T follicular helper cell (primary cell): ENCODE results near the gene CEP43.

Experiments
- DNase-seq: peaks from one replicate; pipeline ENCODE4 v3.0.0-alpha.2; 2020; ENCODE audit warnings: low read depth

The CEP43 gene

GRCh38 chr6:166969390-166970002 is 29.7 kb upstream of the CEP43 start:
- DNase-seq, result no peak

- DNase-seq, result no peak
Measured at GRCh38 chr6:166970091-166970490, 29.1 kb upstream of the CEP43 start.

- DNase-seq, result no peak
Measured at GRCh38 chr6:166970776-166971175, 28.4 kb upstream of the CEP43 start.

GRCh38 chr6:166971271-166971670 is 27.9 kb upstream of the CEP43 start:
- DNase-seq, result no peak

GRCh38 chr6:166972101-166972500 is 27.1 kb upstream of the CEP43 start:
- DNase-seq, result no peak

GRCh38 chr6:166976636-166977035 is 22.6 kb upstream of the CEP43 start:
- no peak for DNase-seq

- DNase-seq, result no peak
Measured at GRCh38 chr6:166977621-166978525, 21.3 kb upstream of the CEP43 start.

- DNase-seq, result no peak
Measured at GRCh38 chr6:166980738-166981137, 18.5 kb upstream of the CEP43 start.

- DNase-seq, result no peak
Measured at GRCh38 chr6:166987448-166987847, 11.7 kb upstream of the CEP43 start.

GRCh38 chr6:166987930-166988329 is 11.3 kb upstream of the CEP43 start:
- no peak for DNase-seq

GRCh38 chr6:166988674-166989201 is 10.5 kb upstream of the CEP43 start:
- DNase-seq, result no peak

GRCh38 chr6:166989427-166990032 is 9.7 kb upstream of the CEP43 start:
- peak; percentile 40 for DNase-seq

- no peak for DNase-seq
Measured at GRCh38 chr6:166996406-166996805, 2.8 kb upstream of the CEP43 start.

GRCh38 chr6:166997348-166997747 is 1.8 kb upstream of the CEP43 start:
- DNase-seq, result no peak

- peak; percentile 18 for DNase-seq
Measured at GRCh38 chr6:166997768-166998255, 1.4 kb upstream of the CEP43 start.

GRCh38 chr6:166998256-166999144 is 697 bp upstream of the CEP43 start:
- no peak for DNase-seq

GRCh38 chr6:166999884-167000253 is 672 bp downstream of the CEP43 start:
- no peak for DNase-seq

GRCh38 chr6:167000759-167001158 is 1.6 kb downstream of the CEP43 start:
- no peak for DNase-seq

GRCh38 chr6:167005350-167006159 is 6.4 kb downstream of the CEP43 start:
- DNase-seq, result no peak

GRCh38 chr6:167007985-167008384 is 8.8 kb downstream of the CEP43 start:
- DNase-seq, result no peak

GRCh38 chr6:167013067-167013466 is 13.9 kb downstream of the CEP43 start:
- no peak for DNase-seq
